ENCODE measurements around the gene MRM2.

GRCh38 chr7:2222516-2222915 is 19.5 kb downstream of the MRM2 start:
- TF ChIP-seq YY1 (IDR thresholded peaks at IDR 0.05; ENCODE audit: insufficient read depth, insufficient read length) (no peak), ZNF274 (IDR thresholded peaks at IDR 0.05; ENCODE audit: low read depth, low read length) (no peak), SUZ12 (IDR thresholded peaks at IDR 0.05; ENCODE audit: extremely low read depth, insufficient read depth, insufficient read length) (no peak)

Measured in NT2/D1 (cell line).